GM18511 (cell line): ENCODE measurements around the gene KIF6.

Source experiments
- ATAC-seq: cut with Tn5 transposase; IDR thresholded peaks from one replicate; pipeline ENCODE4 v1.9.1; 2021; ENCODE audit warnings: mild to moderate bottlenecking, moderate library complexity; ENCODE audit not compliant: unreplicated experiment

Gene KIF6

GRCh38 chr6:39466631-39467030 is 258.6 kb downstream of the KIF6 start:
- ATAC-seq: no peak

GRCh38 chr6:39465539-39465938 is 259.7 kb downstream of the KIF6 start:
- ATAC-seq: no peak

- no peak for ATAC-seq
Observed at GRCh38 chr6:39464067-39464466, 261.1 kb downstream of the KIF6 start.

GRCh38 chr6:39453956-39454524 is 271.2 kb downstream of the KIF6 start:
- no peak for ATAC-seq

- no peak for ATAC-seq
Observed at GRCh38 chr6:39453241-39453640, 272.0 kb downstream of the KIF6 start.

GRCh38 chr6:39452306-39453145 is 272.7 kb downstream of the KIF6 start:
- no peak for ATAC-seq

- ATAC-seq: no peak
Observed at GRCh38 chr6:39451831-39452230, 273.4 kb downstream of the KIF6 start.

- ATAC-seq: no peak
Observed at GRCh38 chr6:39449022-39449421, 276.2 kb downstream of the KIF6 start.

GRCh38 chr6:39446909-39447308 is 278.3 kb downstream of the KIF6 start:
- ATAC-seq: no peak

GRCh38 chr6:39445667-39446066 is 279.5 kb downstream of the KIF6 start:
- ATAC-seq: no peak

GRCh38 chr6:39444479-39445019 is 280.7 kb downstream of the KIF6 start:
- ATAC-seq: no peak

- no peak for ATAC-seq
Observed at GRCh38 chr6:39441986-39442385, 283.2 kb downstream of the KIF6 start.

GRCh38 chr6:39441301-39441700 is 283.9 kb downstream of the KIF6 start:
- no peak for ATAC-seq

- no peak for ATAC-seq
Observed at GRCh38 chr6:39440039-39440426, 285.2 kb downstream of the KIF6 start.

GRCh38 chr6:39439342-39440038 is 285.7 kb downstream of the KIF6 start:
- ATAC-seq: no peak

- no peak for ATAC-seq
Observed at GRCh38 chr6:39433630-39434029, 291.6 kb downstream of the KIF6 start.

- no peak for ATAC-seq
Observed at GRCh38 chr6:39432330-39433025, 292.7 kb downstream of the KIF6 start.

- ATAC-seq: no peak
Observed at GRCh38 chr6:39430871-39431523, 294.2 kb downstream of the KIF6 start.

GRCh38 chr6:39430446-39430845 is 294.8 kb downstream of the KIF6 start:
- no peak for ATAC-seq

- ATAC-seq: no peak
Observed at GRCh38 chr6:39428816-39429215, 296.4 kb downstream of the KIF6 start.

GRCh38 chr6:39428152-39428551 is 297.1 kb downstream of the KIF6 start:
- ATAC-seq: no peak
